K562 (cell line): ENCODE measurements around the gene CPT1C.

Source experiments
- CEBPB ChIP-seq: fragments of 450-650 bp; IDR thresholded peaks from 2 replicates; pipeline ENCODE4 v1.6.1; 2016; ENCODE audit warnings: missing genetic modification characterization, missing compliant biosample characterization
- MTA1 ChIP-seq: fragments of 450-650 bp; IDR thresholded peaks from 2 replicates; pipeline ENCODE4 v1.6.1; 2017; ENCODE audit warnings: borderline replicate concordance
- MXI1 ChIP-seq: IDR thresholded peaks from 2 replicates; pipeline ENCODE4 v1.6.1; 2011; ENCODE audit warnings: low read depth, mild to moderate bottlenecking, improper control_type of control experiment, low read length
- NFE2L1 ChIP-seq: fragments of 450-650 bp; IDR thresholded peaks from 2 replicates; pipeline ENCODE4 v1.6.1; 2016; ENCODE audit warnings: missing genetic modification characterization, low read depth, mild to moderate bottlenecking, missing compliant biosample characterization, moderate library complexity, borderline replicate concordance
- POLR2A ChIP-seq: fragments of 450-650 bp; conservative IDR thresholded peaks from 2 replicates; pipeline ENCODE4 v1.6.1; 2016
- SP1 ChIP-seq: sonication (generic); formaldehyde crosslinking; IDR thresholded peaks from 2 replicates; pipeline ENCODE4 v1.8.1; 2022; ENCODE audit warnings: mild to moderate bottlenecking, missing genetic modification reagents
- TBL1XR1 ChIP-seq, 2 experiments: IDR thresholded peaks; 2 replicates each; pipeline ENCODE4 v1.6.1; 2012; ENCODE audit warnings: improper control_type of control experiment in 2 of 2, low read length in 2 of 2, mild to moderate bottlenecking in 1 of 2
- TEAD1 ChIP-seq, 2 experiments: fragments of 450-650 bp in 1 of 2; sonication (generic) in 1 of 2; formaldehyde crosslinking; IDR thresholded peaks; 2 replicates each; pipeline versions ENCODE4 v1.4.0 to v1.8.0; 2020 to 2022; ENCODE audit warnings: mild to moderate bottlenecking in 2 of 2, missing genetic modification reagents in 1 of 2
- TRIM28 ChIP-seq: fragments of 450-650 bp; IDR thresholded peaks from 2 replicates; pipeline ENCODE4 v1.6.1; 2017
- ZNF23 ChIP-seq: fragments of 250-450 bp; sonication (Bioruptor Pico); IDR thresholded peaks from 2 replicates; pipeline ENCODE4 v1.4.0; 2020; ENCODE audit warnings: mild to moderate bottlenecking
- ZNF766 ChIP-seq: fragments of 200-800 bp; sonication (Bioruptor generic); conservative IDR thresholded peaks from 2 replicates; pipeline ENCODE4 v1.6.1; 2016; ENCODE audit warnings: missing genetic modification characterization, missing compliant biosample characterization
- TF ChIP-seq, protein P1 (sequence below): fragments of 250-450 bp; sonication (Bioruptor Pico); IDR thresholded peaks from 2 replicates; pipeline ENCODE4 v1.8.0; 2021; ENCODE audit warnings: borderline replicate concordance, mild to moderate bottlenecking, moderate library complexity; ENCODE audit not compliant: poor library complexity, severe bottlenecking
- TF ChIP-seq, protein P2 (sequence below), 3 experiments: IDR thresholded peaks in 2 of 3; conservative IDR thresholded peaks in 1 of 3; 2 replicates each; pipeline ENCODE4 v1.5.1; 2011 to 2012; ENCODE audit warnings: low read length in 3 of 3, mild to moderate bottlenecking in 3 of 3, control low read depth in 2 of 3, improper control_type of control experiment in 1 of 3, inconsistent platforms in 1 of 3, low read depth in 1 of 3, mixed read lengths in 1 of 3, moderate library complexity in 1 of 3; ENCODE audit not compliant: insufficient read depth in 2 of 3
- TF ChIP-seq, protein P3 (sequence below): fragments of 450-650 bp; formaldehyde crosslinking; IDR thresholded peaks from 2 replicates; pipeline ENCODE4 v1.4.0; 2022; ENCODE audit warnings: mild to moderate bottlenecking, moderate library complexity

DNA sequence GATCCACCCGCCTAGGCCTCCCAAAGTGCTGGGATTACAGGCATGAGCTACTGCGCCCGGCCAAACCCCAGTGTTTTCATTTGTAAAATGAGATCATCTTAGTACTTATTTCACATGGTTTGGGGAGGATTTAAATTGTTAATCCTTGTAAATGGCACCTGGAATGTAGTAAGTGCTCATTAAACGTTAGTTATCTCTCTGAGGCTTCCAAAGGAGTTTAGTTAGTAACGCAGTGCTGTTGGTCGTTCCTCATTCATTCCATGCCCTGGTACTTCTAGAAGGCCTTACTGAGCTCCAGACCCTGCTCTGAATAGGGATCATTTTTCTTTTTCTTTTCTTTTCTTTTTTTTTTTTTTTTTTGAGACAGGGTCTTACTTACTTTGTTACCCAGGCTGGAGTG lies 5.2 kb downstream of the CPT1C start:
- TF ChIP-seq MXI1 (no peak), TEAD1 (CRISPR knock-in tag; IDR thresholded peaks at IDR 0.05) (no peak), TRIM28 (no peak), ZNF766 (CRISPR knock-in tag) (no peak), MTA1 (no peak), TBL1XR1 (IDR thresholded peaks at IDR 0.05; ENCODE audit: low read length in 2 of 2) (no peak), SP1 (CRISPR knock-in tag) (no peak), ZNF23 (CRISPR knock-in tag) (no peak), POLR2A (no peak), CEBPB (tag) (no peak), NFE2L1 (tag) (no peak)
- TF ChIP-seq, protein P1, sequence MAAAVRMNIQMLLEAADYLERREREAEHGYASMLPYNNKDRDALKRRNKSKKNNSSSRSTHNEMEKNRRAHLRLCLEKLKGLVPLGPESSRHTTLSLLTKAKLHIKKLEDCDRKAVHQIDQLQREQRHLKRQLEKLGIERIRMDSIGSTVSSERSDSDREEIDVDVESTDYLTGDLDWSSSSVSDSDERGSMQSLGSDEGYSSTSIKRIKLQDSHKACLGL: no peak
- TF ChIP-seq, protein P2, sequence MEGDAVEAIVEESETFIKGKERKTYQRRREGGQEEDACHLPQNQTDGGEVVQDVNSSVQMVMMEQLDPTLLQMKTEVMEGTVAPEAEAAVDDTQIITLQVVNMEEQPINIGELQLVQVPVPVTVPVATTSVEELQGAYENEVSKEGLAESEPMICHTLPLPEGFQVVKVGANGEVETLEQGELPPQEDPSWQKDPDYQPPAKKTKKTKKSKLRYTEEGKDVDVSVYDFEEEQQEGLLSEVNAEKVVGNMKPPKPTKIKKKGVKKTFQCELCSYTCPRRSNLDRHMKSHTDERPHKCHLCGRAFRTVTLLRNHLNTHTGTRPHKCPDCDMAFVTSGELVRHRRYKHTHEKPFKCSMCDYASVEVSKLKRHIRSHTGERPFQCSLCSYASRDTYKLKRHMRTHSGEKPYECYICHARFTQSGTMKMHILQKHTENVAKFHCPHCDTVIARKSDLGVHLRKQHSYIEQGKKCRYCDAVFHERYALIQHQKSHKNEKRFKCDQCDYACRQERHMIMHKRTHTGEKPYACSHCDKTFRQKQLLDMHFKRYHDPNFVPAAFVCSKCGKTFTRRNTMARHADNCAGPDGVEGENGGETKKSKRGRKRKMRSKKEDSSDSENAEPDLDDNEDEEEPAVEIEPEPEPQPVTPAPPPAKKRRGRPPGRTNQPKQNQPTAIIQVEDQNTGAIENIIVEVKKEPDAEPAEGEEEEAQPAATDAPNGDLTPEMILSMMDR (IDR thresholded peaks at IDR 0.05 in 2 of 3, conservative IDR thresholded peaks at IDR 0.05 in 1 of 3; ENCODE audit: insufficient read depth in 2 of 3, low read depth in 1 of 3, low read length in 3 of 3): no peak
- TF ChIP-seq, protein P3, sequence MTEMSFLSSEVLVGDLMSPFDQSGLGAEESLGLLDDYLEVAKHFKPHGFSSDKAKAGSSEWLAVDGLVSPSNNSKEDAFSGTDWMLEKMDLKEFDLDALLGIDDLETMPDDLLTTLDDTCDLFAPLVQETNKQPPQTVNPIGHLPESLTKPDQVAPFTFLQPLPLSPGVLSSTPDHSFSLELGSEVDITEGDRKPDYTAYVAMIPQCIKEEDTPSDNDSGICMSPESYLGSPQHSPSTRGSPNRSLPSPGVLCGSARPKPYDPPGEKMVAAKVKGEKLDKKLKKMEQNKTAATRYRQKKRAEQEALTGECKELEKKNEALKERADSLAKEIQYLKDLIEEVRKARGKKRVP (CRISPR knock-in tag): no peak
